GM21717 (cell line): ENCODE measurements around the gene SLC9A7.
"Not testable (repeated sequence)": the region's sequence is repeated elsewhere in the genome, so short reads cannot be mapped to it uniquely, and the experiment has no call there.

Experiments
- ATAC-seq: cut with Tn5 transposase; IDR thresholded peaks from one replicate; pipeline ENCODE4 v1.9.1; 2021; ENCODE audit warnings: mild to moderate bottlenecking, moderate library complexity; ENCODE audit not compliant: unreplicated experiment

SLC9A7 gene

DNA sequence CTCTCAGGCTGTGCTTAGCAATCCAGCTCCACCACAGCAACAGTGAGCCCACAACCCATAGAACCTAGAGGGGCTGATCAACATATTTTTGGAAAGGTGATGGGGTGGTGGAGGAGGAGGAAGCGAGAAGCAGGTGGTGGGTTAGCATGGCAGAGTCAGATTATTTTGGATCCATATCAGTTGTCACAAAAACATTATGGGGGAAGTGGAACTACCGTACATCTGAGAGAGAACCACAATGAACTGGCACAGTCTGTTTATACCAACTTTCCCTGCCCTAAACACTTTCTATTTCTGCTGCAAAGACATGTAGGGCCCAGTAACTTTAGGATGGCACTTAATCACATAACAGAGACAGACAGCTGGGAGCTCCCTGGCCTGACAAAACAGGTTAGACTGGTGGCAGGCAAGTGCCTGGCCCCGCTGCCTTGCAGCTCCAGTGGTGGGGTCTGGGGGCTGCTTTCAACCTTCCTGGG is 4.3 kb downstream of the SLC9A7 start:
- ATAC-seq = peak; percentile 41

- no peak for ATAC-seq
These were observed 4.9 kb downstream of the SLC9A7 start for GRCh38 chrX:46754036-46754435.

GRCh38 chrX:46750889-46751288 is 8.0 kb downstream of the SLC9A7 start:
- no peak for ATAC-seq

DNA sequence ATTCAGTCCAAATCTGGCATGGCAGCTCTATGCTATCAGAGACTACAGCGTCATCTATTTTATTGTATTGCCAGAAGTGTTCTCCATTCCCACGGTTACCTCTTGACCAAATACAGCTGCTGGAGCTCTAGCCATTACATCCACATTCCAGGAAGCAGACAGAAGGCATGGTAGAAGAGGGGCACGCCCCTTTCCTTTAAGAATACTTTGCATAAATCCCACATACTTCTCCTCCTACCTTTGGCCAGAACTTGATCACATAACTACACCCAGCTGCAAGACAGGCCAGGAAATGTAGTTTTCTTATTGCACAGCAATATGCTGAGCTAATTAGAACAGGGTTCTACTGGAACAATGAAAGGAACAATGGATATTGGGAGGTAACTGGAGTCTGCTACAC is 14.9 kb downstream of the SLC9A7 start:
- ATAC-seq = no peak

DNA sequence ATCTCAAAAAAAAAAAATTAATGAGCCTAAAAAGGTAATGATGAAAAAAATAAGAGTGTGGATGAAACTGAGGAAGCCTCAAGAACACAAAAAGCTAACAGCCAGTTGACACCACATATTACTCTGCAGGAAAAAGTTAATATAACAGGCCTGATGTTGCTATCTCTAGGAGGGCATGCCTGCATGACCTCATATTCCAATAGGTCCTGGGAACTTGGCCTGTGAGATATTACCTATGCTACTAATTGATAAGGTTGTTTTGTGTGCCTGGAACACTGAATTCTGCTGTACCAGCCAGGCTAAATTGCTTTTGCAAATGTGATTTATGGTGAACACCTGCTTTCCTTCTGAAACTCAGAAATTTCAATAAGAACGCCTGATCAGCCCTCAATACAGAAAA is 15.9 kb downstream of the SLC9A7 start:
- ATAC-seq = no peak

DNA sequence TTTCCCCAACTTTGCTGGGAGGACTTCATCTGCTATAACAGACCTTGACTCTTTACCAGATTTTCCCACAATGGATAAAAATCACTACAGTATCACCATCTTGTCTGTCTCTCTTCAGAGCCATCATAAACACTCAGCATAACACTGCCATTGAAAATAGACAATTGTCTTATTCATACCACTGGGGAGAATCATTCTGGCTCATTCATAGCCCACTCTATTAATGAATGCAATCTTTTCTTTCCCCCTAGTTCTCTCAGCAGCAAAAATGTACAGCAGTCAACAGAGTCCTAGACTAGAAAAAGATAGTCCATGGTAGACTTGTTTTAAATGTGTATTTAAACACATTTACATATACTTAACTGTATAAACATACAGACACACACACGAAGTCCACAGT is 19.2 kb downstream of the SLC9A7 start:
- ATAC-seq = no peak

- no peak for ATAC-seq
These were observed 21.5 kb downstream of the SLC9A7 start for GRCh38 chrX:46737462-46737861.

DNA sequence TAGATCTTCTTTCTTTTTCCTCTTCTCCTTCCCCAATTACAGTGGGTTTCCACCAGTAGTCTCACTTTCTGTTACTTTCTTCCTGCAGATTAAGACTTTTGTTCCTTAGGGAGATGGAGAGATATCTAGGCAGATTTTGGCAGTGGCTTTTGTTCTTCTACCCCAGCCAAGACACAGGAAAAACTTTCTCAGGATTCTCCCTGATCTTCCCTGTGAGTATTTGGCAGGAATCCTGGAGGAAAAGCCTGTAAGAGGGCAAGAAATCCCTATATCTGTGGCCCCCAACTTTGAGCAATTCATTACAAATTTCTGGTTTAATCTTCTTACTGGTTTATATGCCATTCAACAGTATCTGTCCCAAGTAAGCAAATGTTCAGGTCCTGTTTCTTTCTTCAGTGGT is 21.9 kb downstream of the SLC9A7 start:
- ATAC-seq = no peak

- ATAC-seq = no peak
These were observed 23.3 kb downstream of the SLC9A7 start for GRCh38 chrX:46735622-46736021.

DNA sequence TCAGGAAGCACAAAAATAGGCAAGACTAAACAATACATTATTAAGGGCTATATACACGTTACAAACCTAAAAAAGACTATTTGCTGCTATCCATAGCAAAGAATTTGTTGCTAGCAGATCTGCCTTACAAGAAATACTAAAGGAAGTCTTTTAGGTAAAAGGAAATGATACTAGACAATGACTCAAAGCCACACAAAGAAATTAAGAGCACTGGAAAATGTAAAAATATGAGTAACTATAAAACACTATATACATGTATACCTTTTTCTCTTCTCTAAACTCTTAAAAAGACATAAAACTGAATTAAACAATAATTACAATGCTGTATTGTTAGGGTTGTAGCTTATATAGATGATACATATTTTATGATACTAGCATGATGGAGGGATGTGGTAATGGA is 25.7 kb downstream of the SLC9A7 start:
- no peak for ATAC-seq

DNA sequence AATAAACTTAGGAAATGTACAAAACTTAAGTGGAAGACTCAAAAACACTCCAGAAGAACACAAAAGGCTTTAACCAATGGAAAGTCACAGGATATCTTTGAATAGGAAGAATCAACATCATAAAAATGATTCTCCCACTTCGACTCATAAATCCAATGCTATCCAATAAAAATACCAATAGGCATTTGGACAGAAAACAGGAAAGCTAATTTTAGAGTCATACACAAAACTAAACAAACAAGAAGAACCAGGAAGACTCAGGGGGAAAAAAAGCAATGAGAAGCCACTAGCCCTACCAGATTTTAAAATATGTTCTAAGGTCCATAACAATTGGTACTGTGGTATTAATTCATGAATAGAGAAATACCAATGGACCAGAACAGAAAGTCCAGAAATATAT is 28.2 kb downstream of the SLC9A7 start:
- ATAC-seq = no peak

DNA sequence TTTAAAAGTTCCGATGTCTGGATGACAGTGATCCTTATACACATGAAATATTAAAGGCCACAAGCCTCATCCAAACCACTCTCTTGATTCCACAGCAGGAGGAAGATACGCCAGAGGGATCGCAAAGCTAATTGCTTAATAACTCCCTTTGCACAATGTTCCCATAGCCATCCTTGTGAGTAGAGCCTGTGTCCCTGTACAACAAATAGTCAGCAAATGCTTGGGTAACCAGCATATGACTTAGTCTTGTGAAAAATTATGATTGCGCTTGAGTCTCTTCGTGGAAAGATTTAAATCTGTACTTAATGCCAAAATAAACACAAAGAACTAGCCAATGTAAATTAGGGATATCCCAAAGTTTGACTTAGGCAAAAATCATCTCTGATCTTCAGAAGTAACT is 31.5 kb downstream of the SLC9A7 start:
- ATAC-seq = no peak

DNA sequence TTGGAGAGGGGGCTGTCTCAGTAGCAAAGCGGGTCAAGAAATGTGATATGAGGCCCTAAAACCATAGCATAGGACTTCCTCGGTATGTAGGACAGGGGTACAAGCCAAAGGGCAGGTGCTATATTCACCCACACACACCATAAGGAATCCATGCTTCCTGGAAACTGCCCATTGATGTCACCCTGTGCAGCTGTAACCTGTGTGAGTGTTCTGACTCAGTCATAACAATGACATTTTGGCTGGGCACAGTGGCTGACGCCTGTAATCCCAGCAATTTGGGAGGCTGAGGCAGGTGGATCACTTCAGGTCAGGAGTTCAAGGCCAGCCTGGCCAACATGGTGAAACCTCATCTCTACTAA is 35.4 kb downstream of the SLC9A7 start:
- ATAC-seq = not testable (repeated sequence)

- ATAC-seq = no peak
These were observed 36.0 kb downstream of the SLC9A7 start for GRCh38 chrX:46722742-46723568.

GRCh38 chrX:46716796-46717195 is 42.1 kb downstream of the SLC9A7 start:
- ATAC-seq = no peak

DNA sequence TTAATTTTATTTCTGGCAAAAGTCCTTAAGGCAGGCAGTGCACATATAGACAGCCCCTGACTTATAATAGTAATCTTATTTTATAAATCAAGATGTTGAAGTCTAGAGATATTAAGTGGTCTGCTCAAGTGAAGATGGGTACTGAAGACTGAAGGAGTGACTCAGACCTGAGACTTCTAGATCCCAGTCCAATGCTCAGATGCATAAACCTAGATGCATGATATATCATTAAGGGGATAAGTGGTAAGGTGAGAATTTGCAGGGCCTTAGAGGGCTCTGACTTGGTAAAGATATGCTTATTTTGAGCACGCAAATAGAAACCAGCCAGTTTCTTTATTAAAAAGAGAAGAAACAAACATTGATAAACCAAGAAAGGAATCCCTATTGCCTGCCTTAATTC is 42.9 kb downstream of the SLC9A7 start:
- no peak for ATAC-seq

DNA sequence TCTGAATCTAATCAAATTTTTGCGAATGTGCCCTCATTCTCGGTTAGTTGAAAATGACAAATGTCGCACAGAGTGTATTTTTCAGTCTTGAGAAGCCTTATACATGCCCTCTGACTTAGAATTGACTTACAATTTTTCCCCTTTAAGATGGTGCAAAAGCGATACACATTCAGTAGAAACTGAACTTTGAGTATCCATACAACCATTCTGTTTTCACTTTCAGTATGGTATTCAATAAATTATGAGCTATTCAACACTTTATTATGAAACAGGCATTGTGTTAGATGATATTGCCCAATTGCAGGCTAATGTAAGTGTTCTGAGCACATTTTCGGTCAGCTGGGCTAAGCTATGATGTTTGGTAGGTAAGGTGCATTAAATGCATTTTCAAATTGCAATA is 43.4 kb downstream of the SLC9A7 start:
- no peak for ATAC-seq

DNA sequence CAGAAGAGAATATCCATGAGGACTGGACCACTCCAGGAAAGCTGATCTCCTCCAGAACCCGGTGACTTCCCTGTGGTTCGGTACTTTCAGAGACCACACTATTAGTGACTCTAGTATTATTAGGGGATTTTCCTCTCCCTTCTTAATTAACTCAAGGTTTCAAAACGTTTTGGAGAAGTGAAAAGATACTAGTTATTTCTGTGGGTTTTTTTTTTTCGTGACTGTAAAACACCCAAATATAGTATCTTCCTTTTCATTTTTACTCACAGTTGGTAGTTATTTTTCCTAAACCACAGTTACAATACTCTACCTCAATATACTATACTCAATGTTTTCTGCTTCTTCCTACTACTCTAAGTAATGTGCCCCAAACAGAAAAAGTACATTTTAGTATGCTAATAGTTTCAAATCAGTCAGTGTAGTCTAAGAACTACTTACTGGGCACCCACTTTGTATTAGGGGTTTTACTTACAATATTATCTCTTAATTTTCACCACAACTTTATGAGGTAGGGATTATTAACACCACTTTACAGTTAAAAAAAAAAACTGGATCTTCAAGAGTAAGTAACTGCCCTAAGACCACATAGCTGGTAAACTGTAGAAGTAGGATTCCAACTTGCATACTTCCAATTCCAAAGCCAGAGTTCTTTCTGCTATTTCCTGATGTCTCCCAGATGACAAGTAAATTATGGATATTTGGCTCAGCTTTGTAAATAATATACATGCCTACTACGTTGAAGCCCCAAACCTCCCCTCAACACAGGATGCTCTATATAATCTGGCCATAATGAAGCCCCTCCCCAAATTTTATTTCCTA is 45.0 kb downstream of the SLC9A7 start:
- peak; percentile 43 for ATAC-seq

DNA sequence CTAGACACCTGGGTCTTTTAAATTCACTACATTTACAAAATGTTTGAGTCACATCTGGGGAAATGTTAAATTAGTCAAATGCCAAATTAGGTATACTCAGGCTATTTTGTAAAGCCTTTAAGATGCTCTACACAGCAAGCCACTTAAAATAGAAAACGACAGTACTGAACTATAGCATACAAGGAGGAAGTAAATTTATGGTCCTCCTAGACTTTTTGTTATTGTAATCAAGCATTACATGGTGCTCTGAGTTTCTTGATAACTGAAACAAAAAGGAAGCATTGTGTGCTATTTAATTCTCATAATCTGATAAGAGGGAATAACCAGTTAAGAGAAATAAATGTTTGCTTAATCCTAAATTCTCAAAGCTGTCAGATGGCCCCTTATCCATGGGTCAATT is 46.2 kb downstream of the SLC9A7 start:
- ATAC-seq = no peak

DNA sequence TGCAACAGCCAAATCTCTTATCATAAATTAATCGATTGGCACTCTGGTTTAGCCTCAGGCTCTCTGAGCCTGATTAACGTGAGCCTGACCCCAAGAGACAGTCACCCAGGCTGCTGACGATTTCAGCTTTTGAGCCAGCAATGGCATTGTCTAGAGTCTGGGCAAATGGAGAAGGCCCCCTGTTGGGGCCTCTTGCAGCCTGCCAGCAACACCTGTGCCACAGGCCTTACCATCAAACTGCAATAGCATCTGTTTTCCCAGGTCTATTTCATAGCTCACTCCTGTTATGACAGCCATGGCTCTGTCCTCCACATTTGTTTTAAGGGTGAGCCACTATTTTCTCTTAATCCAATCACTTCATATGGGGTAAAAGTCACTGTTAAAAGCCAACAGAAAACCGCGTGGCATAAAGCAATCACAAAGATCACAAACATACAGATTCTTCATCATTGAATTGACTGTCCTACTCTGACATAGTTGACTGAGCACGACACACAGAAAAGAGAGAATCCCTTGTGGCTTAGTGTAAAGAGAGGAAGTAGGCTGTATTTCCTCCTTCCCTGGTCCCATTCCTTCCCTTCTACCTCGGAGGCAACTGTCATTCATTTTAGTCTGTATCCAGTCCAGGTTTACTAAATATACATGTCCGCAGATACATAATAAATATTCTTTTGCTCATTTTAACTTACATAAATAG is 47.8 kb downstream of the SLC9A7 start:
- peak; percentile 30 for ATAC-seq

GRCh38 chrX:46710425-46710824 is 48.5 kb downstream of the SLC9A7 start:
- ATAC-seq = peak; percentile 18
